SK-N-SH treated with all-trans-retinoic acid at 6 μM for 48 hours (cell line): Measurements from ENCODE around the gene HELZ.

ENCODE experiments used
- ARNTL ChIP-seq: fragments of 450-650 bp; formaldehyde crosslinking; IDR thresholded peaks from 2 replicates; pipeline ENCODE4 v1.5.0; 2020; ENCODE audit warnings: low read depth, mild to moderate bottlenecking, moderate library complexity, borderline replicate concordance
- ESRRG ChIP-seq: fragments of 250-450 bp; sonication (Bioruptor Pico); IDR thresholded peaks from 2 replicates; pipeline ENCODE4 v1.6.1; 2021; ENCODE audit warnings: mild to moderate bottlenecking
- GLIS3 ChIP-seq: fragments of 250-450 bp; sonication (Bioruptor Pico); IDR thresholded peaks from 2 replicates; pipeline ENCODE4 v1.5.0; 2020; ENCODE audit warnings: mild to moderate bottlenecking, moderate library complexity
- SNAI2 ChIP-seq: fragments of 250-450 bp; sonication (Bioruptor Pico); IDR thresholded peaks from 2 replicates; pipeline ENCODE4 v1.5.0; 2020; ENCODE audit warnings: mild to moderate bottlenecking, moderate library complexity
- TOX ChIP-seq: fragments of 250-450 bp; sonication (Bioruptor Pico); IDR thresholded peaks from 2 replicates; pipeline ENCODE4 v1.8.0; 2021; ENCODE audit warnings: mild to moderate bottlenecking, moderate library complexity, borderline replicate concordance
- ZFP3 ChIP-seq: fragments of 250-450 bp; sonication (Bioruptor Pico); IDR thresholded peaks from 2 replicates; pipeline ENCODE4 v1.5.0; 2020; ENCODE audit warnings: mild to moderate bottlenecking, moderate library complexity
- ZFP30 ChIP-seq: fragments of 450-650 bp; formaldehyde crosslinking; IDR thresholded peaks from 2 replicates; pipeline ENCODE4 v1.5.0; 2022; ENCODE audit warnings: mild to moderate bottlenecking, moderate library complexity
- TF ChIP-seq, protein P1 (sequence below): fragments of 250-450 bp; sonication (Bioruptor Pico); IDR thresholded peaks from 2 replicates; pipeline ENCODE4 v1.5.0; 2020; ENCODE audit warnings: mild to moderate bottlenecking, moderate library complexity
- TF ChIP-seq, protein P2 (sequence below): fragments of 250-450 bp; sonication (Bioruptor Pico); IDR thresholded peaks from 2 replicates; pipeline ENCODE4 v1.8.0; 2020; ENCODE audit warnings: mild to moderate bottlenecking, moderate library complexity, borderline replicate concordance
- TF ChIP-seq, protein P3 (sequence below): fragments of 250-450 bp; sonication (Bioruptor Pico); IDR thresholded peaks from 2 replicates; pipeline ENCODE4 v1.5.1; 2021; ENCODE audit warnings: mild to moderate bottlenecking, moderate library complexity
- TF ChIP-seq, protein P4 (sequence below): fragments of 250-450 bp; sonication (Bioruptor Pico); IDR thresholded peaks from 2 replicates; pipeline ENCODE4 v1.8.0; 2021; ENCODE audit warnings: low read depth, mild to moderate bottlenecking, moderate library complexity, borderline replicate concordance
- TF ChIP-seq, protein P5 (sequence below): fragments of 250-450 bp; sonication (Bioruptor Pico); IDR thresholded peaks from 2 replicates; pipeline ENCODE4 v1.5.1; 2020; ENCODE audit warnings: low read depth, mild to moderate bottlenecking, moderate library complexity

DNA sequence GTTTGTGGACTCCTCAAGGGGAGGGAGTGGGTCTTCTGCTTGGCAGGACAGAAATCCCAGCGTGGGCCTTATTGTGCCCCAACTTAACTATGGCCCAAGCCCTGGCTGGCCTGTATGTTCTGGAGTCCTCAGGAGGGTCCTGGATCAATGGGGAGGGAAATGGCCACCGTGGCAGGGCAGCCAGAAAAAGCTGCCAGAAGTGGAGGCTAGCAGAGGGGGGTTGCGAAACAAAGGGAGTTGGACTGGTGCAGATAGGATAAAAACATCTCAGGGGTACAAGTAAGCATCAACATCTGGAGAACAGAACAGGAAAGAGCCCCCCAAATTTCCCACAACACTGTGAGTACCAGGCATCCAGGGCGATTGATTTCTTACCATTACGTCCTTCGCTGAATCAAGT, 204.3 kb downstream of the HELZ start:
- TF ChIP-seq ESRRG (CRISPR knock-in tag) (no peak), SNAI2 (CRISPR knock-in tag) (no peak), ZFP3 (CRISPR knock-in tag) (no peak), ZFP30 (no peak), GLIS3 (CRISPR knock-in tag) (no peak), ARNTL (CRISPR knock-in tag) (no peak), TOX (CRISPR knock-in tag) (no peak)
- TF ChIP-seq, protein P1, sequence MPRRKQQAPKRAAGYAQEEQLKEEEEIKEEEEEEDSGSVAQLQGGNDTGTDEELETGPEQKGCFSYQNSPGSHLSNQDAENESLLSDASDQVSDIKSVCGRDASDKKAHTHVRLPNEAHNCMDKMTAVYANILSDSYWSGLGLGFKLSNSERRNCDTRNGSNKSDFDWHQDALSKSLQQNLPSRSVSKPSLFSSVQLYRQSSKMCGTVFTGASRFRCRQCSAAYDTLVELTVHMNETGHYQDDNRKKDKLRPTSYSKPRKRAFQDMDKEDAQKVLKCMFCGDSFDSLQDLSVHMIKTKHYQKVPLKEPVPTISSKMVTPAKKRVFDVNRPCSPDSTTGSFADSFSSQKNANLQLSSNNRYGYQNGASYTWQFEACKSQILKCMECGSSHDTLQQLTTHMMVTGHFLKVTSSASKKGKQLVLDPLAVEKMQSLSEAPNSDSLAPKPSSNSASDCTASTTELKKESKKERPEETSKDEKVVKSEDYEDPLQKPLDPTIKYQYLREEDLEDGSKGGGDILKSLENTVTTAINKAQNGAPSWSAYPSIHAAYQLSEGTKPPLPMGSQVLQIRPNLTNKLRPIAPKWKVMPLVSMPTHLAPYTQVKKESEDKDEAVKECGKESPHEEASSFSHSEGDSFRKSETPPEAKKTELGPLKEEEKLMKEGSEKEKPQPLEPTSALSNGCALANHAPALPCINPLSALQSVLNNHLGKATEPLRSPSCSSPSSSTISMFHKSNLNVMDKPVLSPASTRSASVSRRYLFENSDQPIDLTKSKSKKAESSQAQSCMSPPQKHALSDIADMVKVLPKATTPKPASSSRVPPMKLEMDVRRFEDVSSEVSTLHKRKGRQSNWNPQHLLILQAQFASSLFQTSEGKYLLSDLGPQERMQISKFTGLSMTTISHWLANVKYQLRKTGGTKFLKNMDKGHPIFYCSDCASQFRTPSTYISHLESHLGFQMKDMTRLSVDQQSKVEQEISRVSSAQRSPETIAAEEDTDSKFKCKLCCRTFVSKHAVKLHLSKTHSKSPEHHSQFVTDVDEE (CRISPR knock-in tag), result no peak
- TF ChIP-seq, protein P2, sequence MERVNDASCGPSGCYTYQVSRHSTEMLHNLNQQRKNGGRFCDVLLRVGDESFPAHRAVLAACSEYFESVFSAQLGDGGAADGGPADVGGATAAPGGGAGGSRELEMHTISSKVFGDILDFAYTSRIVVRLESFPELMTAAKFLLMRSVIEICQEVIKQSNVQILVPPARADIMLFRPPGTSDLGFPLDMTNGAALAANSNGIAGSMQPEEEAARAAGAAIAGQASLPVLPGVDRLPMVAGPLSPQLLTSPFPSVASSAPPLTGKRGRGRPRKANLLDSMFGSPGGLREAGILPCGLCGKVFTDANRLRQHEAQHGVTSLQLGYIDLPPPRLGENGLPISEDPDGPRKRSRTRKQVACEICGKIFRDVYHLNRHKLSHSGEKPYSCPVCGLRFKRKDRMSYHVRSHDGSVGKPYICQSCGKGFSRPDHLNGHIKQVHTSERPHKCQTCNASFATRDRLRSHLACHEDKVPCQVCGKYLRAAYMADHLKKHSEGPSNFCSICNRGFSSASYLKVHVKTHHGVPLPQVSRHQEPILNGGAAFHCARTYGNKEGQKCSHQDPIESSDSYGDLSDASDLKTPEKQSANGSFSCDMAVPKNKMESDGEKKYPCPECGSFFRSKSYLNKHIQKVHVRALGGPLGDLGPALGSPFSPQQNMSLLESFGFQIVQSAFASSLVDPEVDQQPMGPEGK (CRISPR knock-in tag), result no peak
- TF ChIP-seq, protein P3, sequence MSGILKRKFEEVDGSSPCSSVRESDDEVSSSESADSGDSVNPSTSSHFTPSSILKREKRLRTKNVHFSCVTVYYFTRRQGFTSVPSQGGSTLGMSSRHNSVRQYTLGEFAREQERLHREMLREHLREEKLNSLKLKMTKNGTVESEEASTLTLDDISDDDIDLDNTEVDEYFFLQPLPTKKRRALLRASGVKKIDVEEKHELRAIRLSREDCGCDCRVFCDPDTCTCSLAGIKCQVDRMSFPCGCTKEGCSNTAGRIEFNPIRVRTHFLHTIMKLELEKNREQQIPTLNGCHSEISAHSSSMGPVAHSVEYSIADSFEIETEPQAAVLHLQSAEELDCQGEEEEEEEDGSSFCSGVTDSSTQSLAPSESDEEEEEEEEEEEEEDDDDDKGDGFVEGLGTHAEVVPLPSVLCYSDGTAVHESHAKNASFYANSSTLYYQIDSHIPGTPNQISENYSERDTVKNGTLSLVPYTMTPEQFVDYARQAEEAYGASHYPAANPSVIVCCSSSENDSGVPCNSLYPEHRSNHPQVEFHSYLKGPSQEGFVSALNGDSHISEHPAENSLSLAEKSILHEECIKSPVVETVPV (CRISPR knock-in tag), result no peak
- TF ChIP-seq, protein P4, sequence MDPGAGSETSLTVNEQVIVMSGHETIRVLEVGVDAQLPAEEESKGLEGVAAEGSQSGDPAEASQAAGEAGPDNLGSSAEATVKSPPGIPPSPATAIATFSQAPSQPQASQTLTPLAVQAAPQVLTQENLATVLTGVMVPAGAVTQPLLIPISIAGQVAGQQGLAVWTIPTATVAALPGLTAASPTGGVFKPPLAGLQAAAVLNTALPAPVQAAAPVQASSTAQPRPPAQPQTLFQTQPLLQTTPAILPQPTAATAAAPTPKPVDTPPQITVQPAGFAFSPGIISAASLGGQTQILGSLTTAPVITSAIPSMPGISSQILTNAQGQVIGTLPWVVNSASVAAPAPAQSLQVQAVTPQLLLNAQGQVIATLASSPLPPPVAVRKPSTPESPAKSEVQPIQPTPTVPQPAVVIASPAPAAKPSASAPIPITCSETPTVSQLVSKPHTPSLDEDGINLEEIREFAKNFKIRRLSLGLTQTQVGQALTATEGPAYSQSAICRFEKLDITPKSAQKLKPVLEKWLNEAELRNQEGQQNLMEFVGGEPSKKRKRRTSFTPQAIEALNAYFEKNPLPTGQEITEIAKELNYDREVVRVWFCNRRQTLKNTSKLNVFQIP (CRISPR knock-in tag), result no peak
- TF ChIP-seq, protein P5, sequence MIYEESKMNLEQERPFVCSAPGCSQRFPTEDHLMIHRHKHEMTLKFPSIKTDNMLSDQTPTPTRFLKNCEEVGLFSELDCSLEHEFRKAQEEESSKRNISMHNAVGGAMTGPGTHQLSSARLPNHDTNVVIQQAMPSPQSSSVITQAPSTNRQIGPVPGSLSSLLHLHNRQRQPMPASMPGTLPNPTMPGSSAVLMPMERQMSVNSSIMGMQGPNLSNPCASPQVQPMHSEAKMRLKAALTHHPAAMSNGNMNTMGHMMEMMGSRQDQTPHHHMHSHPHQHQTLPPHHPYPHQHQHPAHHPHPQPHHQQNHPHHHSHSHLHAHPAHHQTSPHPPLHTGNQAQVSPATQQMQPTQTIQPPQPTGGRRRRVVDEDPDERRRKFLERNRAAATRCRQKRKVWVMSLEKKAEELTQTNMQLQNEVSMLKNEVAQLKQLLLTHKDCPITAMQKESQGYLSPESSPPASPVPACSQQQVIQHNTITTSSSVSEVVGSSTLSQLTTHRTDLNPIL, result no peak
